ENCODE results near the gene PRDM10.

PRDM10 gene

DNA sequence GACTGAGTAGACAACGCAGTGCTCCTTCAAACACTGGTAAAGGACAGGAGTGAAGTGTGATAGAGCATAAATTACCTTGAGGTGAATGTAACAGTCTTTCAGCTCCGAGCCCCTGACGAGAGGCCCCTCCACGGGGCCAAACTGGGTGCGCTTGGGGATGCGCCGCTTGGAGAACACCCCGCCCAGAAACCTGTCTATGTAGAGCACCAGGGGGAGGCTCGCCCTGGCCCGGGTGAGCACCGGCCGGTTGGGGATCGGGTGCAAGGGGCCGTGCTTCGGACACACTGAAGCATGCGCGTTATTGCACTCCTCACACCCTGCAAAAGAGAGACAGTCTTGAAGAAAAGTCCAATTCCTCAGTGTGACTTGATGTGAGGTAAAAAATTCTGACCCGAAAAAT, 57.9 kb downstream of the PRDM10 start:
- no peak for DNase-seq

DNA sequence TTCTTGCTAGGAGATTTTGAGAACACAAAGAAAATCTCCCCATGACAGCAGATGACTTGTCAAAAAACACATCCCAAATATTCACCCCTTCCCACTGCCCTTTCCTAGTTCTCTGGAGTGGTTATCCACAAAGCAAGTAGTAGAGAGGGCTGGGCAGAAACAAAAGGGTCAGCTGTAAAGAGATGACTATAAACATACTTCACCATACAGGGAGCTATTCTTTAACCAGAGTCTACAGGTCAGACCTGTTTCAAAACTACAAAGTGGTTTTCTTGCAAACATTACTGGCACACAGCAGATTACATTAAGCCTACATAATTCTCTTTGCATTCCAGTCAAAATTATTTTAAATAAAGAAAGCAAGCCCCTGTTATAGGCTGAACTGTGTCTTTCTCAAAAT, 59.6 kb downstream of the PRDM10 start:
- DNase-seq = no peak

DNA sequence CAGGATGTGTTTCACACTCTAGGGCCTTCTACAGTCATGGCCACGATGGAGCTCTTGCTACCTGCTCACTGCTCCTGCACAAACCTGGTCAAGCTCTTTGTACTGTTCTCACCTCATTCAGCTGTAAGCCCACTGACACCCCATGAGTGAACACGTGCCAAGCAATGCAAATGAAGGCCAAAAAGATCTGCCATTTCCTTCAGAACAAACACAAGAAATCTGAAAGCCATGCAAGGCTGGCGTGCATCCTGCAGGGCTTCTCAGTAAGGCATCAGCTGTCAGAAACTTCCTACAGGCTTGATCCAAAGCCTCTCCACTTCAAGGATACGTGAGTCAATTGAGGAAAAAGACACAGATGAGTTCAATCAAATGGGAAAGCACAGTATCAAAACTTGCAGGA, 63.1 kb downstream of the PRDM10 start:
- no peak for DNase-seq

GRCh38 chr11:129938764-129939163, 63.9 kb downstream of the PRDM10 start:
- no peak for DNase-seq

GRCh38 chr11:129937592-129938238, 64.9 kb downstream of the PRDM10 start:
- DNase-seq = no peak

- DNase-seq = no peak
These were observed 66.9 kb downstream of the PRDM10 start for GRCh38 chr11:129935723-129936122.

GRCh38 chr11:129933891-129934290, 68.7 kb downstream of the PRDM10 start:
- no peak for DNase-seq

DNA sequence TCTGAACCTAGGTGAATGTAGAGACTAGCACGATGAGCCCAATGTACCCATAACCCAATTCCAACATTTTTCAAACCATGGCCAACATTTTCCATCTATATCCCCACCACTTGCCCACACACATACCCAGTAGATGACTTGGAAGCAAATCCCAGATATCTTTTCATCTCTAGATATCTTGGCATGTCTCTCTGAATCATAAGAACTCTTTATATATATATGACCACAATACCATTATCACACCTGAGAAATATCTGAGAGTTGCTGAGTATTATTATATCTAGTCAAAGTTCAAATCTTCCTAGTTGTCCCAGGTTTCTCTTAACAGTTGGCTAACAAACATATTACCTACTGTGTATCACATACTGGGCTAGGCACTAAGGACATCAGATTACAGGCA, 69.4 kb downstream of the PRDM10 start:
- no peak for DNase-seq

DNA sequence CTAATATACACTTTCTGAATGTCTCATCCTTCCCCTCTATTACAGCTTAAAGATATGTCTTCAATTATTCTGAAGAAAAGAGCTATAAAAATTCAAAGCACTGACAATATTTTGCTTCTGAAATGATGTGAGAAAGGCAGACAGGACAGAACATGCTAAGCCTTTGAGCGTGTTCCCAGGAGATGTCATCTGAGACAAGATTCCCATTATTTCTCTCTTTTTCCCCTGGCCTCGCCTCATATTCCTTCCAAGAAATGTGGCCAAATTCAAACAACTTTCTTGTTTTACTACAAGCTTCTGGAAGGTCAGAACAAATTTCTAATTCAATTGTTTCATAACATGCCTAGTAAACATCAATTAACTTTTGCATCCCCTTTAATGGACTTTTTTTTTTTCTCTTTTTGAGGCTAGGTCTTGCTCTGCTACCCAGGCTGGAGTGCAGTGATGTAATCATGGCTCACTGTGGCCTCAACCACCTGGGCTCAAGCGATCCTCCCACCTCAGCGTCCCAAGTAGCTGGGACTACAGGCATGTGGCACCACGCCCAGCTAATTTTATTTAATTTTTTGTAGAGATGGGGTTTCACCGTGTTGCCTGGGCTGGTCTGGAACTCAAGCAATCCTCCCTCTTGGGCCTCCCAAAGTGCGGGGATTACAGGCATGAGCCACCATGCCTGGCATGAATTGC, 70.1 kb downstream of the PRDM10 start:
- DNase-seq = no peak

DNA sequence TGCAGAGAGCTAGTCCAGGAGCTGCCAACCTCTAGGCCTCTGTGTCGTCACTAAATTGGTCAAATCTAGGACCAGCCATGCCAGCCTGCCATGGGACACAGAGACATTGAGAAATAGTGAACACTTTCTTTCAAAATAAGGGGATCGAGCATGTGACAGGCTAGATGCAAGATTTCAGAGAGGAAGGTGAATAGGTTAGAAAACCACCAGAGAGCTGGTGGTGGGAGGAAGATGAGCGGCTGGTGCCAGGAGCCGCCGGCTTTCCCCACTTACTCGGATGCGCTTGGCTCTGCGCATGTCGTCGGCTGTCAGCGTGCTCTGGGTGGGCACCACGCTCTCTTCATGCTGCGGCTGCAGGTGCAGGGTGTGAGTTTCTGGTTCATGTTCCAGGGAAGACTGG, 71.9 kb downstream of the PRDM10 start:
- no peak for DNase-seq

GRCh38 chr11:129930296-129930695, 72.3 kb downstream of the PRDM10 start:
- no peak for DNase-seq

DNA sequence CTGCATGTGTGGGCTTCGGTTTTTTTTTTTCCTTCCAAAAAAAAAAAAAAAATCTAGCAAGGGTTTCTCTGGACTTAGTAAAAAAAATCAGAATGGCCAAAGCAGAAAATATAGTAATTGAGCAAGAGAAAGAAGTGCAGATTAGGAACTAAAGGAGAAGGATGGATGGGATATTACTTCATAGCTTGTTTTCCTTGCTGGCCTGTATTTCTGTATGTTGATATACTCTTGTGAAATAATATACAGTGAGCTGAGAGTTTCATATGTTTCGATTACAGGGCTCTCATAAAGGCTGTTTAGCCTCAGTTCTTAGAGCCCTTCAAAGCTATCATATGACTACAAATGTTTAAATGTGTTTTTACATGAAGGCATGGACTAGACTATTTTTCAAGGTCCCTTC, 72.9 kb downstream of the PRDM10 start:
- no peak for DNase-seq

- no peak for DNase-seq
These were observed 73.5 kb downstream of the PRDM10 start for GRCh38 chr11:129928923-129929692.

- no peak for DNase-seq
These were observed 80.0 kb downstream of the PRDM10 start for GRCh38 chr11:129922674-129923073.

DNA sequence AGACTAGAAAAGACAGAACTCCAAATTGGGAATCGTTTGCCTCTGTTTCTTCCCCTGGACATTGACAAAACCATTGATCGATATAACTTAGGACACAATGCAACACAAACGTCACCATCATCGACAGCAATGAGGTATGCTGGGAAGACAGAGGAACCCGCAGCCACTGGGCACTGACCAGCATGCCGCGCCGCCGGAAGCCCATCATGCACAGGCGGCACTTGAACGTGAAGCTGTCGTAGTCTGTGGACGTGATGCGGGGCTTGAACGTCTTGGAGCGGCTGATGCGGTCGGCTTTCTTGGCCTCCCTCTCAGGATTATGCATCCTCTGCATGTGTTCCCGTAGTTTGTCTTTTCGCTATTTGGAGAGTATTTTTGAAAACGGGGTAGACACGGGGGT, 84.3 kb downstream of the PRDM10 start:
- no peak for DNase-seq

DNA sequence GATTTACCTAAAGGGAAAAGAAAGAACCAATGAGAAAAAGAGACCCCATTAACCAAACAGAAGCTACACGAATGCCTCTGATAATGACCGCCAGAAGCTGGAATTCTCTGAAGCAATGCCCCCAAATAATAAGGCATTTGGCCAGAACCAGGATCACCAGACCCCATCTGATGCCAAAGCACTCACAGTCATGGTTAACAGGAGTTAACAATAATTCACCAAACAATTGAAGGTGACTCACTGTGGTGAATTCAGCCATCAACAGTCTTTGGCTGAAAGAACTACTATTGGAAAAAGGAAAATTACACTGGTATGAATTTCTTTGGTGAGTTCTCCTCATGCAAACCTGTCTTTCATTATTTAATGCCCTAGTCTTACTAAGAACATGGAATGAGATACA, 85.4 kb downstream of the PRDM10 start:
- DNase-seq = no peak

GRCh38 chr11:129911298-129911697, 91.3 kb downstream of the PRDM10 start:
- no peak for DNase-seq

- no peak for DNase-seq
These were observed 92.3 kb downstream of the PRDM10 start for GRCh38 chr11:129910360-129910759.

DNA sequence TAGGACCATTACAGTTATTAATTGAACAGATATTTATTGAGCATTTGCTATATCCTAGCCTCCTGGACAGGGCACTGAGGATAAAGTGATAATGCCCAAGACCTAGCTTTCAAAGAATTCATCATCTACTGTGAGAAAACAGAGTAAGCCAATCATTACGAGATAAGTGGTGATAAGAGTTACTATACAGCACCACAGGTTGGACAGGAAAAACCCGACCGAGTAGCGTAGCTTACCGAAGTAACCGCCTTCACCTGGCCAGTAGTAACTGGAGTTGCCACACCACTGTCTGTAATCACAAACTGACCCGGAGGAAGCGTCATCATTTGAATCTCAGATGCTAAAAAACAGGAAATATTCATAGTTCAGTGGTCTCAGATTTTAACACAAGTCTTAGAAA, 97.2 kb downstream of the PRDM10 start:
- no peak for DNase-seq

GRCh38 chr11:129896062-129896461, 106.6 kb downstream of the PRDM10 start:
- DNase-seq = no peak

GRCh38 chr11:129895126-129896041, 107.3 kb downstream of the PRDM10 start, which contains the start of gene NFRKB:
NFRKB (minus strand) TSS chr11:129895578; CDS start chr11:129892849, 2,729 bp downstream.
- peak; percentile 85 for DNase-seq

DNA sequence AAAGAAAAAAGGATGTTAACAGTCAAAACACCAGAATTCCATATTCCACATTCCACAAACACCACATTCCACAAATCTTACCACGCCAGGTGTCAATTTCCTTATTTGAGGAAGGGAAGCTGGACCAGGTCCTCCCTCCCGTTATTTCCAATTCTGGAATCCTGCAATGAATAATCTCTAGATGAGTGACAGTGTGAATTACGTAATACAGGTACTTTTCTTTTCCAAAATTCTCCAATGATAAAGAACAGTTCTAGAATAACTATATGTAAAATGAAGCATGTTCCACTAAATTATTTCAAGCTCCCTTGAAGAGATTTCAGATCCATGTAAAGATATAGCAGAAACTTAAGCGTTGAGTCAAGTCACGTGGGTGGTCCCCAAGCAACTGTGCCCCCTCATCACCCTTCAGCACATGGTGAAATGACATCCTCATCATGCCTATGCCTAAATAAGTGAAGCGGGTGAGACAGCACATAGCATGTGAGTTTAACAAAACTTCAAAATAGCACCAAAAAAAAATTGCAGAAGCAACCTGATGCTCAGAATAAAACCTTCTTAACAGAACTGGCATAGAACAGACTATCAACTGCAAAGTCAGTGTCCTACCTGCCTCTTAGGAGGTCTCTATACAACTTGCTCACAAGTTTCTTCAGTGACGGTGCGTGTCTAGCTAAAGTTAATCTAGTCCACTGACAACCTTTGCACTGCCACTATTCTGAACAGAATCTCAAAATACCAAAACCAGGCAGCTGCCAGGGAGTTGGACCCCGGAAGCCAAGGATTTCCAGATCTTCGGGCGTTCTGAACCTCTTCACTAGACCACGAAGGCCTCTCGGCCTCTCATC, 108.1 kb downstream of the PRDM10 start:
- no peak for DNase-seq

Data from activated CD4-positive, alpha-beta T cell treated with anti-CD3 and anti-CD28 coated beads, Interleukin-2, amount 50 U/mL, for 1 hour (primary cell).